ENCODE data around the gene PKNOX2.

DNA sequence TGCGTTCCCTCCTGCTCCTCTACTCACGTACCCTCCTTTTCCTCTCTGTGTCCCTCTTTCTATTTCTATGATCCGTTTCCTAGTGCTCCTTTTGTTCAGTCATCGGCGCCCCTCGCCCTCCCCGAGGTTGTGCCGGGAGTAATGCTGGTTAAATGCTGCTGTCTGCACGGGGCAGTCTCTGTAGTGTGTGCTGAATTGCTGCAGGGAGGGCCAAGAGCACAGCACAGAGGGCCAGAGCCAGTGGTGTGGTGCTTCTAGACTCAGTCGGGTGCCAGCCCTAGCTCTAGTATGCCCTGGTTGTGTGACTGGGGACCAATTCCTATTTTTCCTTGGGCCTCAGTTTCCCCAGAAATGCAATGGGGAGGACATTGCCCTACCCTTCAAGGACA is 98.3 kb downstream of the PKNOX2 start:
- TF ChIP-seq POLR2AphosphoS5 (IDR thresholded peaks at IDR 0.05), result no peak
- TF ChIP-seq CTCF (IDR thresholded peaks at IDR 0.05), result no peak
- TF ChIP-seq POLR2A (IDR thresholded peaks at IDR 0.05), result no peak

Data from suprapubic skin (tissue), 4 donors.